GM18858 (cell line): ENCODE measurements around the gene SMIM43.
"Not testable (repeated sequence)": the region's sequence is repeated elsewhere in the genome, so short reads cannot be mapped to it uniquely, and the experiment has no call there.

Source experiments
- ATAC-seq: cut with Tn5 transposase; IDR thresholded peaks from one replicate; pipeline ENCODE4 v1.9.1; 2021; ENCODE audit not compliant: unreplicated experiment

The SMIM43 gene

GRCh38 chr4:121737846-121738554 lies 27.0 kb downstream of the SMIM43 start:
- no peak for ATAC-seq

- ATAC-seq: no peak
Measured at GRCh38 chr4:121736735-121737351, 28.1 kb downstream of the SMIM43 start.

GRCh38 chr4:121734571-121734970 lies 30.4 kb downstream of the SMIM43 start:
- ATAC-seq: no peak

- ATAC-seq: no peak
Measured at GRCh38 chr4:121733942-121734341, 31.0 kb downstream of the SMIM43 start.

GRCh38 chr4:121729753-121730152 lies 35.2 kb downstream of the SMIM43 start:
- ATAC-seq: not testable (repeated sequence)

- no peak for ATAC-seq
Measured at GRCh38 chr4:121728798-121729226, 36.2 kb downstream of the SMIM43 start.

GRCh38 chr4:121728066-121728465 lies 36.9 kb downstream of the SMIM43 start:
- ATAC-seq: no peak

- ATAC-seq: peak; percentile 97
Measured at GRCh38 chr4:121726642-121727268, 38.2 kb downstream of the SMIM43 start.

GRCh38 chr4:121724671-121725070 lies 40.3 kb downstream of the SMIM43 start:
- ATAC-seq: no peak

- ATAC-seq: no peak
Measured at GRCh38 chr4:121721700-121722099, 43.3 kb downstream of the SMIM43 start.

GRCh38 chr4:121720109-121720508 lies 44.9 kb downstream of the SMIM43 start:
- no peak for ATAC-seq

- ATAC-seq: no peak
Measured at GRCh38 chr4:121717680-121718237, 47.2 kb downstream of the SMIM43 start.

- ATAC-seq: no peak
Measured at GRCh38 chr4:121714548-121714947, 50.4 kb downstream of the SMIM43 start.

GRCh38 chr4:121712783-121713182 lies 52.2 kb downstream of the SMIM43 start:
- no peak for ATAC-seq

GRCh38 chr4:121712001-121712651 lies 52.8 kb downstream of the SMIM43 start:
- ATAC-seq: peak; percentile 1

- ATAC-seq: peak; percentile 78
Measured at GRCh38 chr4:121711263-121712000, 53.5 kb downstream of the SMIM43 start.

- no peak for ATAC-seq
Measured at GRCh38 chr4:121709766-121710405, 55.1 kb downstream of the SMIM43 start.
